Spleen (tissue), 11 donors: ENCODE measurements around the gene RNFT1. TPM values are rescaled to one million over a fixed set of nuclear protein-coding genes. Genes with fewer than 3 reads are reported as not detected.
"Not testable (repeated sequence)": the region's sequence is repeated elsewhere in the genome, so short reads cannot be mapped to it uniquely, and the experiment has no call there.

Source experiments
- DNase-seq: peaks from one replicate; pipeline ENCODE4 v3.0.0-alpha.2; 2020
- H3K27ac ChIP-seq, 8 donors: fragments of 200-600 bp; sonication (generic) in 7 of 8; 1 replicate in 4 of 8; 2 replicates in 4 of 8; pipeline versions ENCODE4 v1.5.0 to v1.8.0; 2016 to 2021; ENCODE audit warnings: inconsistent platforms in 4 of 8, mild to moderate bottlenecking in 4 of 8, moderate library complexity in 1 of 8
- H3K27me3 ChIP-seq, 7 donors: fragments of 200-600 bp; sonication (generic) in 6 of 7; replicated peaks in 1 of 7; 1 replicate in 4 of 7; 2 replicates in 3 of 7; pipeline versions ENCODE4 v1.5.0 to v1.8.0; 2016 to 2021; ENCODE audit warnings: inconsistent platforms in 3 of 7, mild to moderate bottlenecking in 1 of 7
- H3K36me3 ChIP-seq, 6 donors: fragments of 200-600 bp; sonication (generic) in 5 of 6; 1 replicate in 4 of 6; 2 replicates in 2 of 6; pipeline versions ENCODE4 v1.5.0 to v1.8.0; 2016 to 2021; ENCODE audit warnings: inconsistent platforms in 2 of 6
- H3K4me1 ChIP-seq, 6 donors: fragments of 200-600 bp; sonication (generic) in 5 of 6; 1 replicate in 3 of 6; 2 replicates in 3 of 6; pipeline versions ENCODE4 v1.5.0 to v1.8.0; 2016 to 2021; ENCODE audit warnings: inconsistent platforms in 3 of 6
- H3K4me3 ChIP-seq, 8 donors: fragments of 200-600 bp; sonication (generic) in 7 of 8; 1 replicate in 4 of 8; 2 replicates in 4 of 8; pipeline versions ENCODE4 v1.5.0 to v1.8.0; 2016 to 2021; ENCODE audit warnings: inconsistent platforms in 4 of 8, mild to moderate bottlenecking in 4 of 8, moderate library complexity in 2 of 8
- H3K9me3 ChIP-seq, 8 donors: fragments of 200-600 bp; sonication (generic) in 7 of 8; 1 replicate in 4 of 8; 2 replicates in 4 of 8; pipeline versions ENCODE4 v1.5.0 to v1.8.0; 2016 to 2021; ENCODE audit warnings: inconsistent platforms in 4 of 8
- CTCF ChIP-seq, 11 experiments: fragments of 200-600 bp in 7 of 11; fragments of 450-650 bp in 4 of 11; sonication (generic) in 4 of 11; IDR thresholded peaks in 8 of 11; conservative IDR thresholded peaks in 3 of 11; 1 replicate in 7 of 11; 2 replicates in 4 of 11; pipeline versions ENCODE4 v1.4.0 to v1.8.0; 2016 to 2021; ENCODE audit warnings: antibody characterized with exemption in 11 of 11, inconsistent platforms in 4 of 11, mild to moderate bottlenecking in 1 of 11
- POLR2A ChIP-seq, 3 donors: fragments of 450-650 bp; IDR thresholded peaks; one replicate each; pipeline ENCODE4 v1.5.1; 2017; ENCODE audit warnings: antibody characterized with exemption in 3 of 3, mild to moderate bottlenecking in 1 of 3
- POLR2AphosphoS5 ChIP-seq, 3 donors: sonication (generic); formaldehyde crosslinking; IDR thresholded peaks; one replicate each; pipeline ENCODE4 v1.5.1; 2017; ENCODE audit warnings: antibody characterized with exemption in 3 of 3
- WGBS, 5 donors: extraction: QIAGEN DNeasy Blood & Tissue Kit in 3 of 5; methylation state at CpG; one replicate each; pipeline versions ENCODE4 v1.1.5 to v1.1.7; 2013 to 2018; 5-methylcytosine and 5-hydroxymethylcytosine counted together
- intact Hi-C: fragments of 100-400 bp; cut with DNase I; formaldehyde crosslinking; loops from one replicate; pipeline ENCODE4 v1.15.0; 2023; ENCODE audit warnings: low total_unique reads
- polyA plus RNA-seq, 3 donors: library from polyadenylated mRNA; stranded (reverse); fragments of 200-250 nt; gene quantifications; one replicate each; pipeline ENCODE4 v1.2.1, GENCODE V29; 2013
- total RNA-seq, 7 donors: library from RNA; depleted of rRNA in 3 of 7; stranded (reverse); fragments of >200 nt in 3 of 7; fragmentation: NEBNext Ultra II Directional in 4 of 7; extraction: Animal tissue kit (Norgen Biotek cat#: 25700) in 4 of 7; gene quantifications; one replicate each; pipeline versions ENCODE4 v1.1.0 to v1.2.1, GENCODE V29; 2016 to 2021
- donor health status: healthy with polysubstance abuse.
- donor health status: DM: no; HTN: no; CAD: no; lungs with moderate emphysema.
- donor health status: DM: no; HTN: no; CAD: no.
- donor health status: Bipolar disorder and iron deficiency.
- donor health status: healthy.
- donor health status: DM: no; HTN: no; CAD: no.
- donor health status: DM: yes; HTN: yes; CAD: no.

Gene RNFT1
- total and polyA plus RNA-seq, 10 donors = 15.3 to 38.9 (median 21.2) TPM

DNA sequence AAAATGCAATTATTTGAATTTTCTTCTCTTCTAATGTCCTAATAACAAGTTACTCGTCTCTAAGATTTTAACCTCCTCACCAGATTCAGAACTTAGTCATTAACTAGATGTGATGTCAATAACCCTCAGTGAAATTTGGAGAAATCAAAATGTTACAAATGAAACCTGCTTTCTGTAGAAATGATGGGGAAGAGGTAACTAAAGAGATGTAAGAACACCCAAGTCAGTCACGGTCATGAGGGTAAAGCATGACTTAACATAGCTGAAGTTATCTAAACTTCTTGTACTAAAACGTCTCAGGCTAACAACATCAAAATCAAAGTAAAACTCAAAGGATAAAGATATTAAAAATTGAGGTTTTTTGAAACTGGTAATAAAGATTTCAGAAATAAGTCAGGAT is 9.7 kb downstream of the RNFT1 start:
- H3K27me3 ChIP-seq = no peaks in the 10 kb centered on the region
- H3K9me3 ChIP-seq = no peaks in the 10 kb centered on the region
- H3K4me1 ChIP-seq = no peaks in the 10 kb centered on the region
- H3K4me3 ChIP-seq = no peak overlapping the region
- WGBS, 5 donors = 87 to 94% (median 91%) methylated on average over 3 of the region's 3 CpGs
- H3K27ac ChIP-seq = no peak overlapping the region
- TF ChIP-seq CTCF (IDR thresholded peaks at IDR 0.05 in 8 of 11, conservative IDR thresholded peaks at IDR 0.05 in 3 of 11) = no peak
- no peak for TF ChIP-seq POLR2A (IDR thresholded peaks at IDR 0.05)
- TF ChIP-seq POLR2AphosphoS5 (IDR thresholded peaks at IDR 0.05) = no peak
- no peak for DNase-seq
- peaks cover 0 to 100% (median 34%) of the 10 kb centered on the region in 6 donors for H3K36me3 ChIP-seq
- intact Hi-C loops = no loop called here

DNA sequence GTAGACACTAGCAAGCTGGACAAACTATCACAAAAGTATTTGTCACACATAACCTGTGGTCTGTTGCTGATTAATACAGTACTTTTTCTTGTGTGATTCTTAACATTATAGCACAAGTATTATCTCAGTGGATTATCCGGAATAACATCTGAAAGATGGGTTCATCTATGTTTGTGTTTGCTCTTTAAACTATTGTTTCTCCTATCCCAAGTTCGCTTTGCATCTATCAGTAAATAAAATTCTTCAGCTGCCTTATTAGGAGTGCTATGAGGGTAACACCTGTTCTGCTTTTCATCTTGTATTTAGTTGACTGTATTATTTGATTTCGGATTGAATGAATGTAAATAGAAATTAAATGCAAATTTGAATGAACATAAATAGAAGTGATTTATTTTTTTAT is 14.5 kb downstream of the RNFT1 start:
- no peak for TF ChIP-seq POLR2A (IDR thresholded peaks at IDR 0.05)
- no peak for TF ChIP-seq POLR2AphosphoS5 (IDR thresholded peaks at IDR 0.05)
- no peak for TF ChIP-seq CTCF (IDR thresholded peaks at IDR 0.05 in 8 of 11, conservative IDR thresholded peaks at IDR 0.05 in 3 of 11)
- peaks cover 0 to 94% (median 53%) of the 10 kb centered on the region in 6 donors for H3K36me3 ChIP-seq
- no peaks in the 10 kb centered on the region for H3K4me1 ChIP-seq
- H3K27me3 ChIP-seq = no peaks in the 10 kb centered on the region
- no peak overlapping the region for H3K4me3 ChIP-seq
- H3K9me3 ChIP-seq = no peaks in the 10 kb centered on the region
- whole genome bisulfite sequencing, 5 donors = 94 to 97% (median 94%) methylated on average over 3 of the region's 3 CpGs
- no peak for DNase-seq
- intact Hi-C loops = no loop called here
- H3K27ac ChIP-seq = no peak overlapping the region

- H3K9me3 ChIP-seq, H3K4me1 ChIP-seq, H3K27me3 ChIP-seq, H3K27ac ChIP-seq, H3K4me3 ChIP-seq, intact Hi-C loops, DNase-seq: not testable (repeated sequence)
- WGBS, 5 donors = 70 to 79% (median 75%) methylated on average over 4 of the region's 4 CpGs
- peaks cover 2 to 94% (median 51%) of the 10 kb centered on the region in 6 donors for H3K36me3 ChIP-seq
Observed at GRCh38 chr17:59947310-59947709, 17.2 kb downstream of the RNFT1 start.

DNA sequence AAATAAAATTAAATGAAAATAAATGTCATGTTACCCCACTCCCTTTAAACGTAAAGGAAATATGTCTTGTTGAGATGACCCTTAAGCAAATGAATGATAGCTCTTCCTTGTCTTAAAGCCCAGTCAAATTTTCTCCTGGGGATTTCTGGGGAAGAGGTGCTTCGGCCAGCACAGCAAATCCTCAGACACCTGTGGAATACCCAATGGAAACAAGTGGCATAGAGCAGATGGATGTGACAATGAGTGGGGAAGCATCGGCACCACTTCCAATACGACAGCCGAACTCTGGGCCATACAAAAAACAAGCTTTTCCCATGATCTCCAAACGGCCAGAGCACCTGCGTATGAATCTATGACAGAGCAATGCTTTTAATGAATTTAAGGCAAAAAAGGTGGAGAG is 18.1 kb downstream of the RNFT1 start:
- intact Hi-C loops, DNase-seq, H3K4me3 ChIP-seq, H3K9me3 ChIP-seq, H3K27me3 ChIP-seq, H3K27ac ChIP-seq, H3K4me1 ChIP-seq: not testable (repeated sequence)
- H3K36me3 ChIP-seq = peaks cover 3 to 94% (median 55%) of the 10 kb centered on the region in 6 donors
- WGBS, 5 donors = 93 to 95% (median 93%) methylated on average over 7 of the region's 7 CpGs

DNA sequence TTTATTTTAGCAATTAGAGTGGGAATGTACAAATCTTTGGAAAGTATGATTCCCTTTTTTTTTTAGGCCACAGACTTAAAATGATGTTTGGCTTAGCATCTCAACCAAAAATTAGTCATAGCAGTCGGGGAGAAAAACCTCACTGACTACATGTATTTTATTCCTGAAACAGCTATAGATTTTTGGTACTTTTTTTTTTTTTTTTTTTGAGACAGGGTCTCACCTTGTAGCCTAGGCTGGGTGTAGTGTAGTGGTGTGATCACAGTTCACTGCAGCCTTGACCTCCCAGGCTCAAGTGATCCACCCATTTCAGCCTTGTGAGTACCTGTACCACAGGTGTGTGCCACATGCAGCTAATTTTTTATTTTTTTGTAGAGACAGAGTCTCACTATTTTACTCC is 23.4 kb downstream of the RNFT1 start:
- TF ChIP-seq POLR2A (IDR thresholded peaks at IDR 0.05) (no peak), POLR2AphosphoS5 (IDR thresholded peaks at IDR 0.05) (no peak), CTCF (IDR thresholded peaks at IDR 0.05 in 8 of 11, conservative IDR thresholded peaks at IDR 0.05 in 3 of 11) (no peak)
- H3K4me3 ChIP-seq = no peak overlapping the region
- no peaks in the 10 kb centered on the region for H3K9me3 ChIP-seq
- 81 to 90% (median 88%) methylated on average over 1 of the region's 1 CpG for WGBS, 5 donors
- H3K27me3 ChIP-seq = no peaks in the 10 kb centered on the region
- intact Hi-C loops = no loop called here
- DNase-seq = no peak
- H3K36me3 ChIP-seq = peaks cover 6 to 100% (median 64%) of the 10 kb centered on the region in 6 donors
- H3K4me1 ChIP-seq = no peaks in the 10 kb centered on the region
- no peak overlapping the region for H3K27ac ChIP-seq

GRCh38 chr17:59940697-59941096 is 23.8 kb downstream of the RNFT1 start:
- peaks cover 6 to 100% (median 64%) of the 10 kb centered on the region in 6 donors for H3K36me3 ChIP-seq
- H3K4me3 ChIP-seq, H3K27ac ChIP-seq, H3K4me1 ChIP-seq, H3K9me3 ChIP-seq, intact Hi-C loops, DNase-seq, H3K27me3 ChIP-seq: not testable (repeated sequence)
- WGBS, 5 donors = 80 to 87% (median 81%) methylated on average over 3 of the region's 3 CpGs

DNA sequence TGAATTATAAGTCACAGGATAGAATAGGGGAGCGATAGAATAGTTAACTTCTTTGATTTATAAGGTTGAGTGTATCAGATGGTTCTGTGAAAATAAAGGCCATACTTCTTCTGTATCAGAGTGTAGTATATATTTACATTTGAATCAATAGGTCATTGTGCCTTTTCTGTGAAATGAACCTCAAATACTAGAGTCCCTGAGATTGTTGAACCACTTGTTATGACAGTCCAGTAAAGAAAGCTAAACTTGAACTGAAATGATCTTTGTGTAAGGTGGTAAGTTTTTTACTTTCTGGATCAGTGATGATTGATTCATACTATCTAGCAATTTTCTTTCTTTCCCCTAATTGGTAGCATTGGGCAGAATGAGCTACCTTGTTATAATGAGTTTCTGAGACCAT is 31.2 kb downstream of the RNFT1 start:
- H3K27me3 ChIP-seq, H3K4me3 ChIP-seq, intact Hi-C loops, H3K9me3 ChIP-seq, H3K4me1 ChIP-seq, DNase-seq, H3K27ac ChIP-seq: not testable (repeated sequence)
- H3K36me3 ChIP-seq = peaks cover 8 to 100% (median 85%) of the 10 kb centered on the region in 6 donors
- WGBS, 5 donors = 93 to 97% (median 96%) methylated on average over 1 of the region's 1 CpG

DNA sequence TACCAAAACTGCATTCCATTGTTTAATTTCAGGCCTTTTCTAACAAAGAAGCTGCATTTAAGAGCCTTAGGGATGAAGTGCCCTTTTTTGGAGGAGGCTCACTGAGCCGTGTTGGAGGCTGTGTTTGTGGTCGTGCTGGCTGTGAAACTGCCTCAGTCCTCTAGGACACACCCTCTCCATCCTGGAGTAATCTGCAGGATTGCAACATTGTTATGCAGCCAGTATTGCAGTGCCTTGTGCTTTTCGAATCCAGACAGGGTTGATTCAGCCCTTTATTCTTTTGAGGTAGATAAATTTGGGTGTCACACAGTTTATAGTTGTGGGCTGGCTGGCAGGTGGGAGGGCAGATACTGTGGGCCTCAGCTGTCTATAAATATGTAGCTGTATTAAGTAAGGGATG is 33.8 kb downstream of the RNFT1 start:
- H3K4me3 ChIP-seq, H3K4me1 ChIP-seq, DNase-seq, H3K27me3 ChIP-seq, H3K9me3 ChIP-seq, H3K27ac ChIP-seq, intact Hi-C loops: not testable (repeated sequence)
- H3K36me3 ChIP-seq = peaks cover 5 to 100% (median 90%) of the 10 kb centered on the region in 6 donors
- WGBS, 5 donors = 47 to 79% (median 56%) methylated on average over 3 of the region's 3 CpGs
